HepG2 (cell line): ENCODE measurements around the gene SPATC1L. TPM values are rescaled to one million over a fixed set of nuclear protein-coding genes. Genes with fewer than 3 reads are reported as not detected.

Experiments
- ATF1 ChIP-seq: IDR thresholded peaks from 2 replicates; pipeline ENCODE4 v1.6.1; 2016; ENCODE audit warnings: mild to moderate bottlenecking, control low read depth
- CREM ChIP-seq, 2 experiments: sonication (generic) in 1 of 2; formaldehyde crosslinking in 1 of 2; IDR thresholded peaks; 2 replicates each; pipeline versions ENCODE4 v1.4.0 to v1.6.1; 2016 to 2020; ENCODE audit warnings: antibody characterized with exemption in 1 of 2, mild to moderate bottlenecking in 1 of 2, missing genetic modification reagents in 1 of 2
- CTCF ChIP-seq: sonication (generic); formaldehyde crosslinking; IDR thresholded peaks from 2 replicates; pipeline ENCODE4 v1.5.0; 2020; ENCODE audit warnings: mild to moderate bottlenecking, missing genetic modification reagents, moderate library complexity
- GATA4 ChIP-seq: sonication (generic); IDR thresholded peaks from 2 replicates; pipeline ENCODE4 v1.6.1; 2016; ENCODE audit warnings: antibody characterized with exemption, low read depth, borderline replicate concordance
- KDM5B ChIP-seq: sonication (generic); formaldehyde crosslinking; IDR thresholded peaks from 2 replicates; pipeline ENCODE4 v1.4.0; 2020; ENCODE audit warnings: missing genetic modification reagents, mild to moderate bottlenecking, borderline replicate concordance
- MIER2 ChIP-seq: IDR thresholded peaks from 2 replicates; pipeline ENCODE4 v1.6.1; 2016; ENCODE audit warnings: missing biosample characterization, missing genetic modification reagents
- MTA1 ChIP-seq: sonication (generic); formaldehyde crosslinking; IDR thresholded peaks from 2 replicates; pipeline ENCODE4 v1.4.0; 2020; ENCODE audit warnings: missing genetic modification reagents, mild to moderate bottlenecking, borderline replicate concordance
- MXD4 ChIP-seq: IDR thresholded peaks from 2 replicates; pipeline ENCODE4 v1.6.1; 2016; ENCODE audit warnings: mild to moderate bottlenecking, missing biosample characterization, missing genetic modification reagents
- MXI1 ChIP-seq: IDR thresholded peaks from 3 replicates; pipeline ENCODE4 v1.6.1; 2012; ENCODE audit warnings: low read depth, low read length, inconsistent platforms, borderline replicate concordance
- NFYC ChIP-seq: IDR thresholded peaks from 2 replicates; pipeline ENCODE4 v1.6.1; 2016; ENCODE audit warnings: missing genetic modification reagents, missing compliant biosample characterization
- PCBP1 ChIP-seq: fragments of 200-400 bp; formaldehyde crosslinking; IDR thresholded peaks from 2 replicates; pipeline ENCODE4 v1.6.1; 2017; ENCODE audit warnings: mild to moderate bottlenecking, low read depth, low read length, borderline replicate concordance
- PHF20 ChIP-seq: sonication (generic); formaldehyde crosslinking; IDR thresholded peaks from 2 replicates; pipeline ENCODE4 v1.5.0; 2020; ENCODE audit warnings: mild to moderate bottlenecking, missing genetic modification reagents
- POLR2AphosphoS2 ChIP-seq: IDR thresholded peaks from 2 replicates; pipeline ENCODE4 v1.6.1; 2011; ENCODE audit warnings: low read depth, low read length, improper control_type of control experiment
- RBAK ChIP-seq: sonication (generic); formaldehyde crosslinking; IDR thresholded peaks from 2 replicates; pipeline ENCODE4 v1.5.1; 2020; ENCODE audit warnings: mild to moderate bottlenecking, missing genetic modification reagents
- SALL1 ChIP-seq: sonication (generic); formaldehyde crosslinking; IDR thresholded peaks from 2 replicates; pipeline ENCODE4 v1.8.0; 2022; ENCODE audit warnings: mild to moderate bottlenecking, missing genetic modification reagents
- SCMH1 ChIP-seq: sonication (generic); formaldehyde crosslinking; IDR thresholded peaks from 2 replicates; pipeline ENCODE4 v1.9.0; 2021; ENCODE audit warnings: missing genetic modification reagents, mild to moderate bottlenecking, borderline replicate concordance
- SETDB1 ChIP-seq: sonication (generic); formaldehyde crosslinking; IDR thresholded peaks from 2 replicates; pipeline ENCODE4 v1.5.1; 2020; ENCODE audit warnings: missing genetic modification reagents, mild to moderate bottlenecking, borderline replicate concordance
- ZC3H13 ChIP-seq: sonication (generic); formaldehyde crosslinking; IDR thresholded peaks from 2 replicates; pipeline ENCODE4 v1.8.1; 2023; ENCODE audit warnings: mild to moderate bottlenecking, missing genetic modification reagents, moderate library complexity
- ZMYM3 ChIP-seq: sonication (generic); formaldehyde crosslinking; IDR thresholded peaks from 2 replicates; pipeline ENCODE4 v1.5.1; 2020; ENCODE audit warnings: mild to moderate bottlenecking, missing genetic modification reagents
- ZMYM4 ChIP-seq: sonication (generic); formaldehyde crosslinking; IDR thresholded peaks from 2 replicates; pipeline ENCODE4 v1.8.1; 2023; ENCODE audit warnings: mild to moderate bottlenecking, missing genetic modification reagents
- ZNF18 ChIP-seq: sonication (generic); formaldehyde crosslinking; IDR thresholded peaks from 2 replicates; pipeline ENCODE4 v1.8.0; 2022; ENCODE audit warnings: mild to moderate bottlenecking, missing genetic modification reagents; ENCODE audit not compliant: insufficient replicate concordance
- ZNF567 ChIP-seq: sonication (generic); formaldehyde crosslinking; IDR thresholded peaks from 2 replicates; pipeline ENCODE4 v1.8.1; 2023; ENCODE audit warnings: mild to moderate bottlenecking, missing genetic modification reagents, borderline replicate concordance
- polyA plus RNA-seq, 8 experiments: library from polyadenylated mRNA; depleted of rRNA in 3 of 8; stranded (reverse) in 7 of 8; unstranded in 1 of 8; fragments of >200 nt; fragmentation: Illumina TruSeq in 4 of 8; extraction: Trizol in 4 of 8; gene quantifications; 2 replicates each; pipeline versions ENCODE4 v1.2.1 to v1.2.3, GENCODE V29; 2011 to 2016; ENCODE audit warnings: low read depth in 4 of 8, missing spikeins in 1 of 8, mixed read lengths in 1 of 8; ENCODE audit not compliant: insufficient read depth in 1 of 8
- total RNA-seq, 5 experiments: library from RNA; depleted of rRNA; stranded (reverse); fragments of >200 nt; fragmentation: Illumina TruSeq; extraction: Trizol; gene quantifications; 2 replicates each; pipeline ENCODE4 v1.2.3, GENCODE V29; 2016; ENCODE audit warnings: low read depth in 1 of 5
- TF ChIP-seq, protein P1 (sequence below): IDR thresholded peaks from 2 replicates; pipeline ENCODE4 v1.6.1; 2016; ENCODE audit warnings: control low read depth
- TF ChIP-seq, protein P2 (sequence below): sonication (generic); formaldehyde crosslinking; IDR thresholded peaks from 2 replicates; pipeline ENCODE4 v1.4.0; 2020; ENCODE audit warnings: missing genetic modification reagents

SPATC1L gene
- total and polyA plus RNA-seq, 2 of the 13 experiments (the other 11 are each of a cell fraction or from before 2014, with no cell fraction given): 1.4 to 3.3 TPM

DNA sequence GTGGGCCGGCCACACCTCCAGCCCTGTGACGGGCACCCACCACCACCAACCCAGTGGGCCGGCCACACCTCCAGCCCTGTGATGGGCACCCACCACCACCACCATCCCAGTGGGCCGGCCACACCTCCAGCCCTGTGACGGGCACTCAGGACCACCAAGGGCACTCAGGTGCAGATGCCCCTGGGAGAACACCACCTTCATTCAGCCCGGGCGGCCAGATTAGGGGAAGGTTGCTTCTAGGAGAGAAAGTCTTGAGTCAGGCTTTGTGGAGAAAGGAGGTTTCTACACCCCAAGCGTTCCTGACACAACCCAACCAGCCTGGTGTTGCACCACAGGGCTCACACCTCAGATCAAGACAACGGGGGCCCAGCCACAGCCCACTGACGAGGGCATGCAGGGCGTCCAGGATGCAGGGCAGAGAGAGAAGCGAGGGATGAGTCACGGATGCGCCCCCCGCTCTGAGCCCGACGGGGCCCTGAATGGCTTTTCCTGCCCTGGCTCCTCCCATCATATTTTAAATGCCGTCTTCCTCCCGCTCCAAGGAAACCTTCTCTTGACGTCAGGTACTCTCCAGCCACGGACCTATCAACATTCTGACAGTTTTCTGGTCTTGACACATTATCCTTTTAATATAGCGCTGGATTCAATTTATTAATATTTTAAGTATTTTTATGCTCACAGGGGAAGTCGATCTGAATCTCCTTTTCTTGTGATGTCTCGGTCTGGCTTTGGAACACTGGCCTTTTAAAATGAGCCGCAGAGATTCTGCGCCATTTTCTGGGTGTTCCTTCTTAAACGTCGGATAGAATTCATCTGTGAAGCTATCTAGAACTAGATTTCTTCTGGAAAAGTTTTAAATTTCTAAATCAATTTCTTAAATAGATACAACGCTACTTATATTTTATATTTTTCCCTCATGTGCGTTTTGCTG is 631 bp upstream of the SPATC1L start (continued):
- TF ChIP-seq ZNF18 (CRISPR knock-in tag) (no peak), POLR2AphosphoS2 (no peak), GATA4 (no peak), ZC3H13 (CRISPR knock-in tag) (no peak), ATF1 (peak; percentile 60; the same call in 1 of the 2 replicates), CTCF (CRISPR knock-in tag) (no peak), SCMH1 (CRISPR knock-in tag) (no peak), MTA1 (no peak), NFYC (CRISPR knock-in tag) (peak; percentile 94), RBAK (CRISPR knock-in tag) (no peak), PCBP1 (0 out of 2 replicates have a peak, but pooled peaks have one; percentile 60), SETDB1 (CRISPR knock-in tag) (no peak), CREM (IDR thresholded peaks at IDR 0.05) (peak; percentile 36; the same call in 1 of the 2 replicates), CREM (CRISPR knock-in tag; IDR thresholded peaks at IDR 0.05) (no peak), ZMYM4 (CRISPR knock-in tag) (no peak), PHF20 (no peak), KDM5B (CRISPR knock-in tag) (0 out of 2 replicates have a peak, but pooled peaks have one; percentile 17), ZNF567 (CRISPR knock-in tag) (no peak), SALL1 (CRISPR knock-in tag) (no peak), MIER2 (CRISPR knock-in tag) (no peak), MXD4 (CRISPR knock-in tag) (no peak), MXI1 (0 out of 3 replicates have a peak, but pooled peaks have one; percentile 31), ZMYM3 (CRISPR knock-in tag) (no peak)
- TF ChIP-seq, protein P1, sequence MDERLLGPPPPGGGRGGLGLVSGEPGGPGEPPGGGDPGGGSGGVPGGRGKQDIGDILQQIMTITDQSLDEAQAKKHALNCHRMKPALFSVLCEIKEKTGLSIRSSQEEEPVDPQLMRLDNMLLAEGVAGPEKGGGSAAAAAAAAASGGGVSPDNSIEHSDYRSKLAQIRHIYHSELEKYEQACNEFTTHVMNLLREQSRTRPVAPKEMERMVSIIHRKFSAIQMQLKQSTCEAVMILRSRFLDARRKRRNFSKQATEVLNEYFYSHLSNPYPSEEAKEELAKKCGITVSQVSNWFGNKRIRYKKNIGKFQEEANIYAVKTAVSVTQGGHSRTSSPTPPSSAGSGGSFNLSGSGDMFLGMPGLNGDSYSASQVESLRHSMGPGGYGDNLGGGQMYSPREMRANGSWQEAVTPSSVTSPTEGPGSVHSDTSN (CRISPR knock-in tag): peak; percentile 95
- TF ChIP-seq, protein P2, sequence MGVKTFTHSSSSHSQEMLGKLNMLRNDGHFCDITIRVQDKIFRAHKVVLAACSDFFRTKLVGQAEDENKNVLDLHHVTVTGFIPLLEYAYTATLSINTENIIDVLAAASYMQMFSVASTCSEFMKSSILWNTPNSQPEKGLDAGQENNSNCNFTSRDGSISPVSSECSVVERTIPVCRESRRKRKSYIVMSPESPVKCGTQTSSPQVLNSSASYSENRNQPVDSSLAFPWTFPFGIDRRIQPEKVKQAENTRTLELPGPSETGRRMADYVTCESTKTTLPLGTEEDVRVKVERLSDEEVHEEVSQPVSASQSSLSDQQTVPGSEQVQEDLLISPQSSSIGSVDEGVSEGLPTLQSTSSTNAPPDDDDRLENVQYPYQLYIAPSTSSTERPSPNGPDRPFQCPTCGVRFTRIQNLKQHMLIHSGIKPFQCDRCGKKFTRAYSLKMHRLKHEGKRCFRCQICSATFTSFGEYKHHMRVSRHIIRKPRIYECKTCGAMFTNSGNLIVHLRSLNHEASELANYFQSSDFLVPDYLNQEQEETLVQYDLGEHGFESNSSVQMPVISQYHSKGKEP: no peak
